Hematopoietic multipotent progenitor cell treated with erythropoietin and hydrocortisone succinate and interleukin-3 and kit ligand, for 17 days (in vitro differentiated cells): ENCODE results near the gene ZSCAN18.

Experiments
- DNase-seq: peaks from one replicate; pipeline ENCODE4 v3.0.0-alpha.2; 2015; ENCODE audit warnings: low spot score

Gene ZSCAN18

DNA sequence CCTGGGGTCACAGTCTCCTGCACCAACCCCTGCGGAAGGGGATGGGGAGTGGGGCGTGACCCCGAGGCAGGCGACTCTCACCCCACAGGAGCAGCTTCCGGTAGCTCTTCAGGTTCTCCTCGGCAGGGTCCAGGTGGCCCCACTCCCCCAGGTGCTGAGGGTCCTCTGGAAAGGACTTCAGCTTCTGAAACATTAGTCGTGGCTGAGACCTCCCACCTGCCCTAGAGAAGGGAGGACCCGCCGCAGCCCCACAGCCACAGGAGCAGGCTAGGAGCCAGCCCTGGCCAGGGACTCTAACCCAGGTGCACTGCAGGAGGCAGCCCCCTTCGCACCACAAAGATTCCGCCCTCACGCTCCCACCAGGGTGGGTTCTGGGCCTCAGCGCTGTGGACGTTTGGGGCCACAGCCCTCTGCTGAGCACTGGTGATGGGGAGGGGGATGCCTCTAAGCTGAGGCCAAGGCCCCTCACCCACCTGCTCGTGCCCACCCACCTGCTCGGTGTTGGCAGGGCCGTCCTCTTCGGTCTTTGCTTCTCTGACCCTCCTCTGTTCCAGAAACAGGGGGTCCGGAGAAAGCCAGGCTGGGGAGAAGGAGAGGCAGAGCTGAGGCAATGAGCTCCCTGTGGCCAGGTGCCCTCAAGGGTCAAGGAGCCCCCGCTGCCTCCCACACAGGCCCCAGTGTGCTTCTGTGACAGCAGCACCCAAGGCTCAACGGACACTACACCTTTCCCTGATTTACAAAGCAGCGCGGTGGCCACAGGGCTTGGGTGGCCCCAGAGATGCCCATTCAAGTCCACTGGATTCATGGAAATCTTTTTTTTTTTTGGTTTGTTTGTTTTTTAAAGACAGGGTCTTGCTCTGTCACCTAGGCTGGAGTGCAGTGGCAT is 11.0 kb downstream of the ZSCAN18 start:
- no peak for DNase-seq

DNA sequence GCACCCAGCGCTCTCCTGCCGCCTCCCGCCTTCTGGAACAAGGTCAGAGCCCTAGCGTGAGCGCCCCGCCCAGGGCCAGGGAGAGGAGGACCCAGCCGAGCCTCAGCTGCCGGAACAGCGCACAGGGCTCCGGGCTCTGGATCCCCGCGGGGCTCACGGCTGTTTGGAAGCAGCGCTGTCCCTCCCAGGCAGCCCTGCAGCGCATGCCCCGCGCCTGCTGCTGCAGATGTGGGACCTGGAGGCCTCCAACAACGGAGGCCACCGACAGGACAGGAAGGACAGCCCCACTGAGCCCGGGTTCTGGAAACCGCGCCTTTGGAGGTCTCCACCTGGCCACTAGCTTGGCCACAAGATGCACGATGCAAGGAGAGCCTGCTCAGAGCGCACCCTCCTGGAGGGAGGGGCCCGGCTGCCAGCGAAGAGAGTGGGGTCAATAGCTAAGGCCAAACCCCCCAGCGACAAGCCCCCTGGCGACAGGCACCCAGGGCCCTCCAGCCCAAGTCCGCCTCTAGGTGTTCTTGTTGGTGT is 12.6 kb downstream of the ZSCAN18 start:
- no peak for DNase-seq

DNA sequence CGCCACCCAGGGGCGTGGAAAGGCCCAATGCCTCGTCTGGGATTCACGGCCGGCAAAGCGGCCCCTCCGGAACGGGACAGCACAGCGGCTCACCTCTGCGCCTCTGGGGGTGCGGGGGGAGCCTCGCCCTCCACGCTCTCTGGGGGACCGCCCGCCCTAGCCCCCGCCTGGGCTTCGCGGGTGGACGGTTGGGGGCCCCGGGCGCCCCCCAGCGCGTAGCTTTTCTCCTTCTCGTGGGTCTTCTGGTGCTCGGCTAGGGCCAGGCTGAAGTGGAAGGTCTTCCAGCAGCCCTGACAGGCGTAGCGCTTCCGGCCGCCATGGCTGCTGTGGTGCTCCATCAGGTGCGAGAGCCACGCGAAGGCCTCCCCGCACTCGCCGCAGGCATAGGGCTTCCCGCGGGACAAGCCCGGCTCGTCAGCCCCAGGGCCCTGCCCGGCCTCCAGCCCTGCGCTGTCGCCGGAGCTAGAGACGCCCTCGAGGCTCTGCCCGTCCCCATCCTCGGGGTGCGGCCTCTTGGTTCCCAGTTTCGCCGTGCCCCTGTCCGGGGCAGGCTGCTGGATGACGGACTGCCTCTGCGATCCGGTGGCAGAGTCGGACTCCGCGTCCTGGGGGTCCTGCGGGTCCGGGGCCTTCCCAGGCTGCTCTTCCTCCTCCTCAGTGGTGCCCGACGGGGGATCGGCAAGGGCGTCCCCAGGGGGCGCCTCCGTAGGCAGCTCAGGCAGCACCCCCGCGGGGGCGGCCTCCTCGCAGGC is 13.3 kb downstream of the ZSCAN18 start:
- DNase-seq = no peak

DNA sequence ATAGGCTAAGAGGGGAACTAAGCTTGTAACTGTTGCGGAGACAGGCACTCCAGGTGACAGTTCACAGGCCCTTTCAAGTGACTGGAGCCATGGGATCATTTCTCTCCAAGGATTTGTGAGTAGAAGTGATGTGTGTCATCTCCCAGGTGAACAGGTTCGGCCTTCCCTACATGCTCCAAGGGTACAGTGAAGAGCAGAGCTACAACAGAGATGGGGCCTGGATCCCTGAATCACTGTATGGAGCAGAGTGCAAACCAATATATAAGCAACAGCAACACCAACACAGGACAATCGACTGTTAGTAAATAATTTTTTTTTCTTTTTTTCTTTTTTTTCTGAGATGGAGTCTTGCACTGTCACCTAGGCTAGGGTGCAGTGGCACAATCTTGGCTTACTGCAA is 15.0 kb downstream of the ZSCAN18 start:
- DNase-seq = no peak

DNA sequence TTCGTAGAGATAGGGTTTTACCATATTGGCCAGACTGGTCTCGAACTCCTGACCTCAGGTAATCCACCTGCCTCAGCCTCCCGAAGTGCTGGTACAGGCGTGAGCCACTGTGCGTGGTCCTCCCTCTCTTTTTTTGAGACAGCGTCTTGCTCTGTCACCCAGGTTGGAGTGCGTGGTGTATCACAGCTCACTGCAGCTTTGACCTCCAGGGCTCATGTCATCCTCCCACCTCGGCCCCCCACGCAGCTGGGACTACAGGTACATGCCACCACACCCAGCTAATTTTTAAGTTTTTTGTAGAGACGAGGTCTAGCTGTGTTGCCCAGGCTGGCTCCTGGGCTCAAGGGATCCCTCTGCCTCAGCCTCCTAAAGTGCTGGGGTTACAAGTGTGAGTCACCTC is 18.2 kb downstream of the ZSCAN18 start:
- no peak for DNase-seq

DNA sequence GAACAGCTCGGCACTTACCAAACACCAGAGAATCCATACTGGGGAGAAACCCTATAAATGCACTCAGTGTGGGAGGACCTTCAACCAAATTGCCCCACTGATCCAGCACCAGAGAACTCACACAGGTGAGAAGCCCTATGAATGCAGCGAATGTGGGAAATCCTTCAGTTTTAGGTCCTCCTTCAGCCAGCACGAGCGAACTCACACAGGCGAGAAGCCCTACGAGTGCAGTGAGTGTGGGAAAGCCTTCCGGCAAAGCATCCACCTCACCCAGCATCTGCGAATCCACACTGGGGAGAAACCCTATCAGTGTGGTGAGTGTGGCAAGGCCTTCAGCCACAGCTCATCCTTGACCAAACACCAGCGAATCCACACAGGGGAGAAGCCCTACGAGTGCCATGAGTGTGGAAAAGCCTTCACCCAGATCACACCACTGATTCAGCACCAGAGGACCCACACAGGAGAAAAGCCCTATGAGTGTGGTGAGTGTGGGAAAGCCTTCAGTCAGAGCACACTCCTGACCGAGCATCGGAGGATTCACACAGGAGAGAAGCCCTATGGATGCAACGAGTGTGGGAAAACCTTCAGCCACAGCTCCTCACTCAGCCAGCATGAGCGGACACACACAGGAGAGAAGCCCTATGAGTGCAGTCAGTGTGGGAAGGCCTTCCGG is 30.7 kb downstream of the ZSCAN18 start:
- no peak for DNase-seq

DNA sequence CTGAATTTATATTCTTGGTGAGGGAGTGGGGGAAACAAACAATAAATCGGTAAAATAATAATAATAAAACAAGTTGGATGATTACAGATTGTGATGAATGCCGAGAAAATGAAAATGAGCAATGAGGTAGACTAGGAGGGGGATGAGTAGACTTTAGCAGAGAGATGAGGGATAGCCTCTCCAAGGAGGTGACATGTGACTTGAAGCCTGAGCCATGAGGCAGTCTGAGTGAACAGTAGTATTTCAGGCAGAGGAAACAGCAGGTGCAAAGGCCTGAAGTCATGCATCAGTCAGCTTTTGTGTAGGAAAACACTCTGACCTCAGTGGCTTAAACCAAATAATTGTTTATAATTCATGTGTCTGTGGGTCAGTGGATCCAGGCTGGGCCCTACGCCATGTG is 34.3 kb downstream of the ZSCAN18 start:
- DNase-seq = no peak

DNA sequence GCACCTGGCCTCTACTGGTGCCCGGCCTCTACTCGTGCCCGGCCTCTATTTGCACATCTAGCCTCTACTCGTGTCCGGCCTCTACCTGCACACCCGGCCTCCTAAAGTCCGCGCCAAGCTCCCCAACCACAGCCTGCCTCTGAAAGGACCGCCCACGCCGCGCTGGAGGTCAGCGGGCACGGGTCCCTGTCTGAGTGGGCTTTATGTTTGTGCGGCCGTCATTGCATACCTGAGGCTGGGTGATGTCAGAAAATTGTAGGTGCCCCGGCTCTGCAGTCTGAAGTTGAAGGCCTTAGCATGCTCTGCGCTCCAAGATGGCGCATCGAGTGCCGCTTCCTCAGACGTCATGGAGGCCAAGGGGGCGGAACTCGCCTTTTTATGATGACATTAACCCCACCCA is 37.8 kb downstream of the ZSCAN18 start:
- DNase-seq = no peak

DNA sequence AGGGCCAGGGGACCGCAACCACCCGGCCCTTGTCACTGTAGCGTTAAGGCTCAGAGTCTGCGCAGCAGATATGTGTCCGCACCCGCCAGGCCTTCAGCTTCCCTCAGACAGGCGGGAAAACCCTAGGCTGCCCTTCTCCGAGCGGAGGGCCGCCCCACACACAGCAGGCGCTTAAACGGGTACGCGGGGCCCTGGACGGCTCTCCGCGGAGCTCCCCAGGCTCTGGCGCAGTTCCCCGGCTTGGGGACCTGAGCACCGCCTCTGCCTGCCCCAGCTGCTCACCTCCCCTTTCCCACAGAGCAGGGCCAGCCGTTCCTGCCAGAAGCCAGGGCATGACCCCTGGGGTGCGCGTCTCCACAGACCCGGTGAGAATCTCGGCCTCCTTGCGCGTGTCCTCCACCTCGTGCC is 38.4 kb downstream of the ZSCAN18 start:
- DNase-seq = no peak

DNA sequence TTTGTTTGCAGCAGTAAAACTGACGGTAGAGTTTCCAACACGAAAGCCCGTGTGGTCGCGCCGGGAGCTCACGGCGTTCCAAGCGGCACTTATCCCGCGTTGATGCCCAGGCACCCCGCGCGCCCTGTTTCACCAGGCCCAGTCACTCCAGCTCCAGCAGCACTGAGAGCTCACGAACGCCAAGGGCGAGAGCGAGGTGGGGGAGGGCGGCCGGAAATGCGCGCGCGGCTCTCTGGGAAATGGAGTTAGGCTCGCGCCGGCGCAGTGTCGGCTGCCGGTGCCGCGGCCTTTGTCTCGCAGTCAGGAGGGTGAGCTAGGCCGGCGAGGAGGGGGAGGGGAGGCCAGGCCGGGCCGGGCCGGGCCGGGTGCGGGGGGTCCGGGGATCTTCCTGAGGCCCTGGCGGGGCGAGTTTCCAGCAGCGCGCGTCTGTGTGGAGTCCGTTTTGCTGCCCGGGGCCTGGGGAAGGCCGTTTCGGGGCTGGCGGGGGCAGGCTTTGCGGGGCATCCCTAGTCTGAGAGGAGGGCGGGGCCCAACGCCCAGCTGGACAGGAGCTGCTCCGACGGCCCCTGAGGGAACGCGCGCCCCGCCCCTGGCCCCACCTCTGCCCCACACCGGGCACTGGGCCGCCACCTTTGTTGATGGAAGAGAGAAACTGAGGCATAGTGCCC is 38.9 kb downstream of the ZSCAN18 start, which contains the start of gene ZNF135:
Gene ZNF135 (plus strand): TSS at position 280 of the 668 bp plus-strand sequence. CDS start 721 bp downstream, outside the sequence.
- DNase-seq = no peak

DNA sequence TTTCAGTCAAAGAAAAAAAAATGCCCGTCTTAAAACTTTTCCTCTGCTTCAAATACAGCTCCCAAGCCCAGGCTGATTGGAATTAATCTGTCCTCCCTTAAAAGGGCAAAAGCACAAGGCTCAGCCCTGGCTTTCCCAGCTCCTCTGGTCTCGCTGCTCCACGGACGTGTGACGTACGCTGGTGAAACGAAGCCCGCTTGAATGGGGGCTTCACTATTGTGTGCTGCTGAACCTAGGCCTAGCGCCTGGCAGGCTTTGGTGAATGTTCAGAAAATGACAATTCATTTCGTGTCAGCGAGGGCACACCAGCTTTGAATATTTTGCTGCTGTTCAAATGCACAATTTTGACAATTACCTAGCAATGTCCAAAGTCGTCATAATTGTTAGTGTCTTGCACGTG is 39.6 kb downstream of the ZSCAN18 start:
- no peak for DNase-seq

DNA sequence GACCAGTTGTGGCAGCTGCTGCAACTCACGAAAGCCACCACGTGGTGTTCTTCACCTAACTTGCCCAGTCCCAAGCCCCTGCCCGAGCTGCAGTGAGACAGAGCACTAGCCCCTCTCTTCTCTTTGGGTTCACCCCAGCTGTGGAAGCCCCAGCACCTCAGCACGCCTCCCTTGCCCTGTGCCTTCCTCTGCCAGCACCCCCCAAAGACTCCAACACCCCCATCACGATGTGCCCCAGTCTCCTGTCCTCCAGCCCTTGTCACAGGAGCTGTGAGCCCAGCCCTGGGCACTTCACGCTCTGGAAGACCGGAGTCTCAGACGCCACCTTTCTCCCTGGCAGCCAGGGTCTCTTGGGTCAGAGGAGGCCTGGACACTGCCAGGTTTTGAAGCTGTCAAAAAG is 41.2 kb downstream of the ZSCAN18 start:
- no peak for DNase-seq

DNA sequence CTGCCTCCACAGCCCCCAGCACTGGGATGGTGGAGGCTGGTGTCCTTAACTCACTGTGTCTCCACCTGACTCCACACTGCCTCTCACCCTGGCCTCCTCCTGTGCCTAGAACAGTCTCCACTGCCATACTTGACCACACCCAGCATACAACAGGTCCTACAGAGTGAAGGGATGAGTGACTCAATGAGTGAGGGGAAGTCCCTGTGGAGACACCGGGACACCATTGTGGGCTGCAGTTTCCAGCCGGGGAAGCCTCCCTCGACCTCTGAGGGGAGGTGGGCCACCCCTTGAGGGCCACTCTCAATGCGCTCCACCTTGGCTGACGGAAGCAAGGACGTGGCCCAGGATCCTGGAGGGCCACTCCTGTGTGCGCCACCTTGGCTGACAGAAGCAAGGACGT is 41.8 kb downstream of the ZSCAN18 start:
- no peak for DNase-seq

DNA sequence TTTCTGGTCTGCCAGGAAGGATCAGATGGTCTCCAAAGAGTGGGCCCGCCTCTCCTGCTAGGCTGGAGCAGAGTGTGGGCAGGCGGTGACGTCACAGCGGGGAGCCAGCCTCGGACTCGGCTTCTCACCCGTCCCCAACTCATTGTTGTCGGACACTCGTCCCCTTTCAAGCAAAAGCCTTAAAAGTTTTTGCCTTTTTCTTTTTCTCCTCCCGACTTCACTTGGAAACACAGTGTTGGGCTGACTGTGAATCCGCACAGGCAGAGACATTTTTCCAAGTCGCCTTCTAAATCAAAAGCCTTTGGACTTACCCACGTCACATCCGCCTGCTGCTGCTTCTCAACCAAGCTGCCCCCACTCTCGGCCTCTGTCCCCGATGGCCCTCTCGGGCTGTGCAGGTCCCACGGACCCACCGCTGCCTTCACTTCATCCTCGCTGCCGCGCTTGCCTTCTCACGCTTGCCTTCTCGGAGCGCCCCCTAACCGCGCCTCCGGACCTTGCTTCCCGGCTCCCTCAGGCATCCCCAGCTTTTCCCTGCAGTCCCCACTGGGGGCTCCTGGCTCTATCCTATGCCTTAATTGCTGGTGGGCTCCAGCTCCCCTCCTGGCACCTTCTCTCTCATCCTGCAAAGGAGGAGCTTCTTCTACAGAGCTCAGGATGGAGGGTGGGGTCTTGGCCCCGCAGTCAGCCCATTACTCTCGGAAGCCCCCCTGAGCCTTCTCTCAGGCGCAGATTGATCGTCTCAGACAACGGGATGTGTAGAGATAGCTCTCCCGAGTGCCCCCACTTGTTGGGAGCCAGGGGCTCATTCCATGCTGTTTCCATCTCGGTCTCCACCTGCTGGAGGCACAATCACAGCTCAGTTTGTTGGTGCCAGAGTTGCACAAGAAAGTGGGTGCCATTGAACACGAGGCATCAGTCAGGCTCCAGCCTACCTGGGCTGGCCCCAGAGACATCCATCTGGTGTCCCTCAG is 42.8 kb downstream of the ZSCAN18 start:
- DNase-seq = no peak

DNA sequence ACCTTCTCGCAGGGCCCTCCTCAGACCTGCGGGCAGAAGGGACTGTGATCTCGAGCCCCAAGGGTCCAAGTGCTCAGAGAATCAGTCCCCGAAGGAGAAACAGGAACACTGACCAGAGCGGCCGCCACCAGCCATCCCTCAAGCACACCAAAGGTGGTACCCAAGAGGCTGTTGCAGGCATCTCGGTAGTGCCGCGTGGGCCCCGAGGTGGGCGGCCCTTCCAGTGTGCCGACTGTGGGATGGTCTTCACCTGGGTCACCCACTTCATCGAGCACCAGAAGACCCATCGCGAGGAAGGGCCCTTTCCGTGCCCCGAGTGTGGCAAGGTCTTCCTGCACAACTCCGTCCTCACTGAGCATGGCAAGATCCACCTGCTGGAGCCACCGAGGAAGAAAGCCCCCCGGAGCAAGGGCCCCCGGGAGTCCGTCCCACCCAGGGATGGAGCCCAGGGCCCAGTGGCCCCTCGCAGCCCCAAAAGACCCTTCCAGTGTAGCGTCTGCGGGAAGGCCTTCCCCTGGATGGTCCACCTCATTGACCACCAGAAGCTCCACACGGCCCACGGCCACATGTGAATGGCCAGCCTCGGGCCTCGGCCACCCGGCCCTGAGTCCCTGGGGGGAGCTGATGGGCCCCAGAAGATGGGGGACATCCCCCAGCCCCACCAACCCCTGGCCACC is 44.4 kb downstream of the ZSCAN18 start:
- no peak for DNase-seq

DNA sequence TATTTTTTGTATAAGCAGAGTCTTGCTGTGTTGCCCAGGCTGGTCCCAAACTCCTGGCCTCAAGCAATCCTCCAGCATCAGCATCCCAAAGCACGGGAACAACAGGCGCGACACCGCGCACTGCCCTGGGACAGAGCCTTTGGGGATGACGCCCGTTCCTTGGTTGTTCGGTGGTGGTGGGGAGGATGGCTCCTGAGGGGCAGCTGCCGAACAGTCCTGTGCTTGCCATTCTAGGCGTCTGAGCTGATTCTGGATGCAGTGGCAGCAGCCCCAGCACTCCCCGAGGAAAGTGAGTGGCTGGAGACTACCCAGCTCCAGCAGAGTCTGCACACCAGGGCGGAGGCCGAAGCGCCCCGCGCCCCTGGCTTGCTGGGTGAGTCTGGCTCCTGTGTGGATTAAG is 45.8 kb downstream of the ZSCAN18 start:
- DNase-seq = no peak

DNA sequence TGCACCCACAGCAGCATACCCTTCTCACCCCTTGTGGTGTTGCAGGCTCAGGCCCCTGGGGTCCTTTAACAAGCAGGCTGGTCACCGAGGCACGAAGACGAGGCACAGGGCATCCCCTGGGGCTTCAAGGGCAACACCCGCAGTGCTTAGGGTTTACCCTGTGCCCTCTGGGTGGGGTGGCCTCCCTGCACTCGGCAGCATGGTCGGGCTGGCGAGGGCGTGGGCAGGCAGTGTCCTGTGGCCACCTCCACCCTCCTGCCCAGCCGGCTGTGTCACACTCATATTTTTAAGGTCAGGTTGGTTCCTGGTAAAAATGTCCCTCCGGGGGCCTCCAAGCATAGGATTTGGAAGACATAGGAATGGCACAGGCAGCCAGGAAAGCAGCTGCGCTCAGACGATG is 50.4 kb downstream of the ZSCAN18 start:
- no peak for DNase-seq

DNA sequence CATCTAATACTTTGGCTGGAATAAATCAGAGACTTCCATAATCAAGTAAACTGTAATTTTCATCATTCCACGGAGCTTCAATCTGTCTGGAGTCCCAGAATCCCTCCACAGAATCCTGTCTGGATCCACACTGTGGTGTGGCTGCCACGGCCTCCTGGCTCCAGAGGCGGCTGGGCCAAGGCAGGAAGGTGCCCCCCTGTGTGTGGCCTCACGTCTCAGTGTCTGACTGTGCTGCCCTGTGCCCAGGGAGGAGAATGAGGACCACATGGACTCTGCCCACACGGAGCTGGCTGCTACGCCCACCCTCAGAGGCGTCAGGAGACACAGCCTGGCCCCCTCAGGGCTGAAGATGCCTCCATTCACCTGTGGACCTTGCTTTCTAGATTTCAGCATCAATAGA is 51.2 kb downstream of the ZSCAN18 start:
- no peak for DNase-seq

DNA sequence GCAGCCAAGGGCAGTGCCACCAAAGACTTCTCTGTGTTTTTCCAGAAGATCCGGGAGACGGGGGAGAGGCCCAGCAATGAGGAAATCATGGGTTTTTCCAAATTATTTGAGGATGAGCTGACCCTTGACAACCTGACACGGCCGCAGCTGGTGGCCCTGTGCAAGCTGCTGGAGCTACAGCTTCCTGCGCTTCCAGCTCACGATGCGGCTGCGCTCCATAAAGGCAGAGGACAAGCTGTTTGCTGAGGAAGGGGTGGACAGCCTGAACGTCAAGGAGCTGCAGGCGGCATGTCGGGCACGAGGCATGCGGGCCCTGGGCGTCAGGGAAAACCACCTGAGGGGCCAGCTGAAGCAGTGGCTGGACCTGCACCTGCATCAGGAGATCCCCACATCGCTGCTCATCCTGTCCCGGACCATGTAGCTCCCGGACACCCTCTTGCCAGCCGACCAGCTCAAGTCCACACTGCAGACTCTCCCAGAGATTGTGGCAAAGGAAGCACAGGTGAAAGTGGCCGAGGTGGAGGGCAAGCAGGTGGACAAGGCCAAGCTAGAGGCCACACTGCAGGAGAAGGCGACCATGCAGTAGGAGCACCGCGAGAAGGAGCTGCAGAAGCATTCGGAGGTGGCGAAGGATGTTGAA is 52.5 kb downstream of the ZSCAN18 start:
- DNase-seq = no peak

DNA sequence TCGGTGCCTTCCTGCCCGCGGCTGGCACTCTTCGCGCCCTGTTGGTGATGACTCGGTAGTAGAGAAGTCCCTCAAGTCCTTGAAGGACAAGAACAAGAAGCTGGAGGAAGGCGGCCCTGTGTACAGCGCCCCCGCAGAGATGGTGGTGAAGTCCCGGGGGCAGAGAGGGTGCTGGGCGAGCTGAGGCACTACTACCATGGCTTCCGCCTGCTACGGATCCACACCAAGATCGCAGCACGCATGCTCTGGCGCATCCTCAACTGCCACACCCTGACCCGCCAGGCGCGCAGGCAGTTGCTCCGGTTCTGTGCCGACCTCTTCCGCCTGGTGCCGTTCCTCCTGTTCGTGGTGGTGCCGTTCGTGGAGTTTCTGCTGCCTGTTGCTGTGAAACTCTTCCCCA is 53.1 kb downstream of the ZSCAN18 start:
- DNase-seq = no peak
